GM23338 (cell line): ENCODE measurements around the gene DACH2. TPM values are rescaled to one million over a fixed set of nuclear protein-coding genes. Genes with fewer than 3 reads are reported as not detected.

Source experiments
- ATAC-seq: fragments of 200-7000 bp; cut with Tn5 transposase; 3 replicates; pipeline ENCODE4 v1.9.1; 2020
- DNase-seq: peaks from one replicate; pipeline ENCODE4 v3.0.0-alpha.2; 2015; ENCODE audit warnings: low spot score
- H2AFZ ChIP-seq: fragments of 200-600 bp; sonication (generic); 2 replicates; pipeline ENCODE4 v1.8.0; 2016; ENCODE audit warnings: antibody characterized with exemption, mild to moderate bottlenecking, moderate library complexity
- H3F3A ChIP-seq: fragments of 200-600 bp; sonication (generic); replicated peaks from 2 replicates; pipeline ENCODE4 v1.8.0; 2017; ENCODE audit warnings: antibody characterized with exemption, mixed run types, low read depth
- H3K27ac ChIP-seq: fragments of 200-600 bp; sonication (generic); 2 replicates; pipeline ENCODE4 v1.6.1; 2016; ENCODE audit warnings: low read depth
- H3K27me3 ChIP-seq: fragments of 200-600 bp; sonication (generic); 2 replicates; pipeline ENCODE4 v1.8.0; 2016; ENCODE audit warnings: mild to moderate bottlenecking, mixed run types, moderate library complexity; ENCODE audit not compliant: insufficient read depth
- H3K36me3 ChIP-seq: fragments of 200-600 bp; sonication (generic); 2 replicates; pipeline ENCODE4 v1.8.0; 2016; ENCODE audit warnings: mild to moderate bottlenecking; ENCODE audit not compliant: insufficient read depth
- H3K4me1 ChIP-seq: fragments of 200-600 bp; sonication (generic); 2 replicates; pipeline ENCODE4 v1.8.0; 2016; ENCODE audit warnings: mild to moderate bottlenecking, moderate library complexity; ENCODE audit not compliant: insufficient read depth
- H3K4me2 ChIP-seq: fragments of 200-600 bp; sonication (generic); 2 replicates; pipeline ENCODE4 v1.7.1; 2017; ENCODE audit warnings: mixed run types
- H3K4me3 ChIP-seq: fragments of 200-600 bp; sonication (generic); 2 replicates; pipeline ENCODE4 v1.6.1; 2016; ENCODE audit warnings: mixed run types
- H3K79me2 ChIP-seq: fragments of 200-600 bp; sonication (generic); replicated peaks from 2 replicates; pipeline ENCODE4 v1.8.0; 2017; ENCODE audit warnings: mild to moderate bottlenecking; ENCODE audit not compliant: insufficient read depth
- H3K9me2 ChIP-seq: fragments of 200-600 bp; sonication (generic); 2 replicates; pipeline ENCODE4 v1.8.0; 2017; ENCODE audit not compliant: insufficient read depth
- H4K20me1 ChIP-seq: fragments of 200-600 bp; sonication (generic); replicated peaks from 2 replicates; pipeline ENCODE4 v1.8.0; 2017; ENCODE audit warnings: mild to moderate bottlenecking; ENCODE audit not compliant: insufficient read depth
- H3K27ac Mint-ChIP-seq: 2 replicates; pipeline ENCODE4 v1.8.0; 2020; ENCODE audit warnings: inconsistent platforms, mild to moderate bottlenecking, moderate library complexity, mixed read lengths
- H3K27me3 Mint-ChIP-seq: 3 replicates; pipeline ENCODE4 v1.8.0; 2022; ENCODE audit warnings: low read depth, mild to moderate bottlenecking, moderate library complexity, mixed read lengths, inconsistent platforms; ENCODE audit not compliant: insufficient read depth, poor library complexity
- H3K36me3 Mint-ChIP-seq: 3 replicates; pipeline ENCODE4 v1.8.0; 2021; ENCODE audit warnings: low read depth, mild to moderate bottlenecking, inconsistent platforms, moderate library complexity, mixed read lengths
- H3K4me1 Mint-ChIP-seq: 3 replicates; pipeline ENCODE4 v1.8.0; 2020; ENCODE audit warnings: mild to moderate bottlenecking, inconsistent platforms, mixed read lengths
- H3K4me3 Mint-ChIP-seq: 3 replicates; pipeline ENCODE4 v1.8.0; 2021; ENCODE audit warnings: moderate library complexity, mild to moderate bottlenecking, inconsistent platforms, mixed read lengths
- H3K9me3 Mint-ChIP-seq: 3 replicates; pipeline ENCODE4 v1.8.0; 2020; ENCODE audit warnings: moderate library complexity, mild to moderate bottlenecking, inconsistent platforms, mixed read lengths
- CREB1 ChIP-seq: fragments of 250-450 bp; sonication (Bioruptor Pico); IDR thresholded peaks from 2 replicates; pipeline ENCODE4 v1.5.0; 2020; ENCODE audit warnings: low read depth, mild to moderate bottlenecking, moderate library complexity
- EZH2 ChIP-seq: fragments of 200-600 bp; sonication (generic); IDR thresholded peaks from one replicate; pipeline ENCODE4 v1.8.0; 2017; ENCODE audit warnings: antibody characterized with exemption, mild to moderate bottlenecking, low read depth; ENCODE audit not compliant: unreplicated experiment
- EZH2phosphoT487 ChIP-seq: fragments of 200-600 bp; sonication (generic); IDR thresholded peaks from one replicate; pipeline ENCODE4 v1.8.1; 2018; ENCODE audit warnings: antibody characterized with exemption; ENCODE audit not compliant: unreplicated experiment
- JUNB ChIP-seq: IDR thresholded peaks from one replicate; pipeline ENCODE4 v1.6.1; 2016; ENCODE audit warnings: antibody characterized with exemption; ENCODE audit not compliant: unreplicated experiment
- NANOG ChIP-seq: IDR thresholded peaks from 2 replicates; pipeline ENCODE4 v1.6.1; 2016; ENCODE audit warnings: antibody characterized with exemption, borderline replicate concordance
- POLR2AphosphoS5 ChIP-seq: IDR thresholded peaks from 2 replicates; pipeline ENCODE4 v1.6.1; 2016; ENCODE audit warnings: antibody characterized with exemption, low read depth
- STAT1 ChIP-seq: IDR thresholded peaks from one replicate; pipeline ENCODE4 v1.6.1; 2016; ENCODE audit warnings: antibody characterized with exemption; ENCODE audit not compliant: unreplicated experiment
- ZNF114 ChIP-seq: fragments of 250-450 bp; sonication (Bioruptor Pico); IDR thresholded peaks from 2 replicates; pipeline ENCODE4 v1.5.0; 2020; ENCODE audit warnings: mild to moderate bottlenecking, moderate library complexity
- ZNF331 ChIP-seq: fragments of 250-450 bp; sonication (Bioruptor Pico); IDR thresholded peaks from 2 replicates; pipeline ENCODE4 v1.5.0; 2020; ENCODE audit warnings: low read depth, mild to moderate bottlenecking, moderate library complexity
- polyA plus RNA-seq: library from polyadenylated mRNA; unstranded; fragments of >200 nt; fragmentation: Nextera tagmentation; extraction: Ambion mirVana; gene quantifications from 2 replicates; pipeline ENCODE4 v1.2.1, GENCODE V29; 2016
- total RNA-seq: library from RNA; depleted of rRNA; stranded (reverse); fragments of >200 nt; shearing (Covaris generic); gene quantifications from 2 replicates; pipeline ENCODE4 v1.2.3, GENCODE V29; 2014
- TF ChIP-seq, protein P1 (sequence below): fragments of 250-450 bp; sonication (Bioruptor Pico); IDR thresholded peaks from 2 replicates; pipeline ENCODE4 v1.5.0; 2020; ENCODE audit warnings: mild to moderate bottlenecking, moderate library complexity
- TF ChIP-seq, protein P2 (sequence below), 2 experiments: fragments of 200-600 bp in 1 of 2; sonication (generic) in 1 of 2; conservative IDR thresholded peaks; 2 replicates each; pipeline versions ENCODE4 v1.5.1 to v1.6.1; 2016 to 2017; ENCODE audit warnings: antibody characterized with exemption in 2 of 2, low read depth in 2 of 2, mild to moderate bottlenecking in 2 of 2, moderate library complexity in 1 of 2
- TF ChIP-seq, protein P3 (sequence below): IDR thresholded peaks from 2 replicates; pipeline ENCODE4 v1.6.1; 2016; ENCODE audit warnings: antibody characterized with exemption
- TF ChIP-seq, protein P4 (sequence below): IDR thresholded peaks from one replicate; pipeline ENCODE4 v1.6.1; 2018; ENCODE audit warnings: antibody characterized with exemption; ENCODE audit not compliant: unreplicated experiment

Gene DACH2
- total and polyA plus RNA-seq, 2 experiments from 2014 or later, result 2.4 to 4.6 TPM

DNA sequence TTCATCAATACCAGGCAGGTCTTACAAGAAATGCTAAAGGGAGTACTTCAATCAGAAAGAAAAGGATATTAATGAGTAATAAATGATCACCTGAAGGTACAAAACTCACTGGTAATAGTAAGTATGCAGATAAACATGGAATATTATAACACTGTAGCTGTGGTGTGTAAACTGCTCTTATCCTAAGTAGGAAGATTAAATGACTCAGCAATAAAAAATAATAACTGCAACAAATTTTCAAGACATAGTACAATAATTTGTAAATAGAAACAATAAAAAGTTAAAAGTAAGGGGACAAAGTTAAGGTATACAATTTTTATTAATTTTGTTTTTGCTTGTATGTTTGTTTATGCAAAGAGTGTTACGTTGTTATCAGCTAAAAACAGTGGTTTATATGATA, 43.7 kb upstream of the DACH2 start:
- H3K27me3 ChIP-seq, result no peaks in the 10 kb centered on the region
- H3K4me2 ChIP-seq, result no peak overlapping the region
- no peaks in the 10 kb centered on the region for H3K4me1 Mint-ChIP-seq
- H3K79me2 ChIP-seq, result no peaks in the 10 kb centered on the region
- H2AFZ ChIP-seq, result no peak overlapping the region
- H4K20me1 ChIP-seq, result no peaks in the 10 kb centered on the region
- H3K27me3 Mint-ChIP-seq, result no peaks in the 10 kb centered on the region
- no peaks in the 10 kb centered on the region for H3K36me3 Mint-ChIP-seq
- ATAC-seq (no peak), DNase-seq (no peak)
- no peak overlapping the region for H3K27ac Mint-ChIP-seq
- TF ChIP-seq, protein P1, sequence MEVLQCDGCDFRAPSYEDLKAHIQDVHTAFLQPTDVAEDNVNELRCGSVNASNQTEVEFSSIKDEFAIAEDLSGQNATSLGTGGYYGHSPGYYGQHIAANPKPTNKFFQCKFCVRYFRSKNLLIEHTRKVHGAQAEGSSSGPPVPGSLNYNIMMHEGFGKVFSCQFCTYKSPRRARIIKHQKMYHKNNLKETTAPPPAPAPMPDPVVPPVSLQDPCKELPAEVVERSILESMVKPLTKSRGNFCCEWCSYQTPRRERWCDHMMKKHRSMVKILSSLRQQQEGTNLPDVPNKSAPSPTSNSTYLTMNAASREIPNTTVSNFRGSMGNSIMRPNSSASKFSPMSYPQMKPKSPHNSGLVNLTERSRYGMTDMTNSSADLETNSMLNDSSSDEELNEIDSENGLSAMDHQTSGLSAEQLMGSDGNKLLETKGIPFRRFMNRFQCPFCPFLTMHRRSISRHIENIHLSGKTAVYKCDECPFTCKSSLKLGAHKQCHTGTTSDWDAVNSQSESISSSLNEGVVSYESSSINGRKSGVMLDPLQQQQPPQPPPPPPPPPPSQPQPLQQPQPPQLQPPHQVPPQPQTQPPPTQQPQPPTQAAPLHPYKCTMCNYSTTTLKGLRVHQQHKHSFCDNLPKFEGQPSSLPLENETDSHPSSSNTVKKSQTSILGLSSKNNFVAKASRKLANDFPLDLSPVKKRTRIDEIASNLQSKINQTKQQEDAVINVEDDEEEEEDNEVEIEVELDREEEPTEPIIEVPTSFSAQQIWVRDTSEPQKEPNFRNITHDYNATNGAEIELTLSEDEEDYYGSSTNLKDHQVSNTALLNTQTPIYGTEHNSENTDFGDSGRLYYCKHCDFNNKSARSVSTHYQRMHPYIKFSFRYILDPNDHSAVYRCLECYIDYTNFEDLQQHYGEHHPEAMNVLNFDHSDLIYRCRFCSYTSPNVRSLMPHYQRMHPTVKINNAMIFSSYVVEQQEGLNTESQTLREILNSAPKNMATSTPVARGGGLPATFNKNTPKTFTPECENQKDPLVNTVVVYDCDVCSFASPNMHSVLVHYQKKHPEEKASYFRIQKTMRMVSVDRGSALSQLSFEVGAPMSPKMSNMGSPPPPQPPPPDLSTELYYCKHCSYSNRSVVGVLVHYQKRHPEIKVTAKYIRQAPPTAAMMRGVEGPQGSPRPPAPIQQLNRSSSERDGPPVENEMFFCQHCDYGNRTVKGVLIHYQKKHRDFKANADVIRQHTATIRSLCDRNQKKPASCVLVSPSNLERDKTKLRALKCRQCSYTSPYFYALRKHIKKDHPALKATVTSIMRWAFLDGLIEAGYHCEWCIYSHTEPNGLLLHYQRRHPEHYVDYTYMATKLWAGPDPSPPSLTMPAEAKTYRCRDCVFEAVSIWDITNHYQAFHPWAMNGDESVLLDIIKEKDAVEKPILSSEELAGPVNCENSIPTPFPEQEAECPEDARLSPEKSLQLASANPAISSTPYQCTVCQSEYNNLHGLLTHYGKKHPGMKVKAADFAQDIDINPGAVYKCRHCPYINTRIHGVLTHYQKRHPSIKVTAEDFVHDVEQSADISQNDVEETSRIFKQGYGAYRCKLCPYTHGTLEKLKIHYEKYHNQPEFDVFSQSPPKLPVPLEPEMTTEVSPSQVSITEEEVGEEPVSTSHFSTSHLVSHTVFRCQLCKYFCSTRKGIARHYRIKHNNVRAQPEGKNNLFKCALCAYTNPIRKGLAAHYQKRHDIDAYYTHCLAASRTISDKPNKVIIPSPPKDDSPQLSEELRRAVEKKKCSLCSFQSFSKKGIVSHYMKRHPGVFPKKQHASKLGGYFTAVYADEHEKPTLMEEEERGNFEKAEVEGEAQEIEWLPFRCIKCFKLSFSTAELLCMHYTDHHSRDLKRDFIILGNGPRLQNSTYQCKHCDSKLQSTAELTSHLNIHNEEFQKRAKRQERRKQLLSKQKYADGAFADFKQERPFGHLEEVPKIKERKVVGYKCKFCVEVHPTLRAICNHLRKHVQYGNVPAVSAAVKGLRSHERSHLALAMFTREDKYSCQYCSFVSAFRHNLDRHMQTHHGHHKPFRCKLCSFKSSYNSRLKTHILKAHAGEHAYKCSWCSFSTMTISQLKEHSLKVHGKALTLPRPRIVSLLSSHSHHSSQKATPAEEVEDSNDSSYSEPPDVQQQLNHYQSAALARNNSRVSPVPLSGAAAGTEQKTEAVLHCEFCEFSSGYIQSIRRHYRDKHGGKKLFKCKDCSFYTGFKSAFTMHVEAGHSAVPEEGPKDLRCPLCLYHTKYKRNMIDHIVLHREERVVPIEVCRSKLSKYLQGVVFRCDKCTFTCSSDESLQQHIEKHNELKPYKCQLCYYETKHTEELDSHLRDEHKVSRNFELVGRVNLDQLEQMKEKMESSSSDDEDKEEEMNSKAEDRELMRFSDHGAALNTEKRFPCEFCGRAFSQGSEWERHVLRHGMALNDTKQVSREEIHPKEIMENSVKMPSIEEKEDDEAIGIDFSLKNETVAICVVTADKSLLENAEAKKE (CRISPR knock-in tag), result no peak
- TF ChIP-seq CREB1 (CRISPR knock-in tag) (no peak), ZNF331 (CRISPR knock-in tag) (no peak), NANOG (no peak), JUNB (no peak), EZH2 (no peak), EZH2phosphoT487 (no peak), POLR2AphosphoS5 (no peak), ZNF114 (CRISPR knock-in tag) (no peak), STAT1 (no peak)
- TF ChIP-seq, protein P2, sequence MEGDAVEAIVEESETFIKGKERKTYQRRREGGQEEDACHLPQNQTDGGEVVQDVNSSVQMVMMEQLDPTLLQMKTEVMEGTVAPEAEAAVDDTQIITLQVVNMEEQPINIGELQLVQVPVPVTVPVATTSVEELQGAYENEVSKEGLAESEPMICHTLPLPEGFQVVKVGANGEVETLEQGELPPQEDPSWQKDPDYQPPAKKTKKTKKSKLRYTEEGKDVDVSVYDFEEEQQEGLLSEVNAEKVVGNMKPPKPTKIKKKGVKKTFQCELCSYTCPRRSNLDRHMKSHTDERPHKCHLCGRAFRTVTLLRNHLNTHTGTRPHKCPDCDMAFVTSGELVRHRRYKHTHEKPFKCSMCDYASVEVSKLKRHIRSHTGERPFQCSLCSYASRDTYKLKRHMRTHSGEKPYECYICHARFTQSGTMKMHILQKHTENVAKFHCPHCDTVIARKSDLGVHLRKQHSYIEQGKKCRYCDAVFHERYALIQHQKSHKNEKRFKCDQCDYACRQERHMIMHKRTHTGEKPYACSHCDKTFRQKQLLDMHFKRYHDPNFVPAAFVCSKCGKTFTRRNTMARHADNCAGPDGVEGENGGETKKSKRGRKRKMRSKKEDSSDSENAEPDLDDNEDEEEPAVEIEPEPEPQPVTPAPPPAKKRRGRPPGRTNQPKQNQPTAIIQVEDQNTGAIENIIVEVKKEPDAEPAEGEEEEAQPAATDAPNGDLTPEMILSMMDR (conservative IDR thresholded peaks at IDR 0.05; ENCODE audit: low read depth in 2 of 2), result no peak
- TF ChIP-seq, protein P3, sequence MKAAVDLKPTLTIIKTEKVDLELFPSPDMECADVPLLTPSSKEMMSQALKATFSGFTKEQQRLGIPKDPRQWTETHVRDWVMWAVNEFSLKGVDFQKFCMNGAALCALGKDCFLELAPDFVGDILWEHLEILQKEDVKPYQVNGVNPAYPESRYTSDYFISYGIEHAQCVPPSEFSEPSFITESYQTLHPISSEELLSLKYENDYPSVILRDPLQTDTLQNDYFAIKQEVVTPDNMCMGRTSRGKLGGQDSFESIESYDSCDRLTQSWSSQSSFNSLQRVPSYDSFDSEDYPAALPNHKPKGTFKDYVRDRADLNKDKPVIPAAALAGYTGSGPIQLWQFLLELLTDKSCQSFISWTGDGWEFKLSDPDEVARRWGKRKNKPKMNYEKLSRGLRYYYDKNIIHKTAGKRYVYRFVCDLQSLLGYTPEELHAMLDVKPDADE, result no peak
- TF ChIP-seq, protein P4, sequence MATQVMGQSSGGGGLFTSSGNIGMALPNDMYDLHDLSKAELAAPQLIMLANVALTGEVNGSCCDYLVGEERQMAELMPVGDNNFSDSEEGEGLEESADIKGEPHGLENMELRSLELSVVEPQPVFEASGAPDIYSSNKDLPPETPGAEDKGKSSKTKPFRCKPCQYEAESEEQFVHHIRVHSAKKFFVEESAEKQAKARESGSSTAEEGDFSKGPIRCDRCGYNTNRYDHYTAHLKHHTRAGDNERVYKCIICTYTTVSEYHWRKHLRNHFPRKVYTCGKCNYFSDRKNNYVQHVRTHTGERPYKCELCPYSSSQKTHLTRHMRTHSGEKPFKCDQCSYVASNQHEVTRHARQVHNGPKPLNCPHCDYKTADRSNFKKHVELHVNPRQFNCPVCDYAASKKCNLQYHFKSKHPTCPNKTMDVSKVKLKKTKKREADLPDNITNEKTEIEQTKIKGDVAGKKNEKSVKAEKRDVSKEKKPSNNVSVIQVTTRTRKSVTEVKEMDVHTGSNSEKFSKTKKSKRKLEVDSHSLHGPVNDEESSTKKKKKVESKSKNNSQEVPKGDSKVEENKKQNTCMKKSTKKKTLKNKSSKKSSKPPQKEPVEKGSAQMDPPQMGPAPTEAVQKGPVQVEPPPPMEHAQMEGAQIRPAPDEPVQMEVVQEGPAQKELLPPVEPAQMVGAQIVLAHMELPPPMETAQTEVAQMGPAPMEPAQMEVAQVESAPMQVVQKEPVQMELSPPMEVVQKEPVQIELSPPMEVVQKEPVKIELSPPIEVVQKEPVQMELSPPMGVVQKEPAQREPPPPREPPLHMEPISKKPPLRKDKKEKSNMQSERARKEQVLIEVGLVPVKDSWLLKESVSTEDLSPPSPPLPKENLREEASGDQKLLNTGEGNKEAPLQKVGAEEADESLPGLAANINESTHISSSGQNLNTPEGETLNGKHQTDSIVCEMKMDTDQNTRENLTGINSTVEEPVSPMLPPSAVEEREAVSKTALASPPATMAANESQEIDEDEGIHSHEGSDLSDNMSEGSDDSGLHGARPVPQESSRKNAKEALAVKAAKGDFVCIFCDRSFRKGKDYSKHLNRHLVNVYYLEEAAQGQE, result no peak
- H3K36me3 ChIP-seq, result no peaks in the 10 kb centered on the region
- H3F3A ChIP-seq, result no peaks in the 10 kb centered on the region
- H3K4me3 ChIP-seq, result no peak overlapping the region
- H3K9me2 ChIP-seq, result no peaks in the 10 kb centered on the region
- no peak overlapping the region for H3K4me3 Mint-ChIP-seq
- H3K9me3 Mint-ChIP-seq, result peaks cover 5% of the 10 kb centered on the region; the same call in 1 of the 3 replicates
- no peak overlapping the region for H3K27ac ChIP-seq
- no peaks in the 10 kb centered on the region for H3K4me1 ChIP-seq
